ENCODE results near the gene PNMA8B.

Gene PNMA8B

GRCh38 chr19:46451352-46451751 is 44.3 kb downstream of the PNMA8B start:
- no peak for DNase-seq

- DNase-seq = no peak
Measured at GRCh38 chr19:46450737-46451136, 44.9 kb downstream of the PNMA8B start.

DNA sequence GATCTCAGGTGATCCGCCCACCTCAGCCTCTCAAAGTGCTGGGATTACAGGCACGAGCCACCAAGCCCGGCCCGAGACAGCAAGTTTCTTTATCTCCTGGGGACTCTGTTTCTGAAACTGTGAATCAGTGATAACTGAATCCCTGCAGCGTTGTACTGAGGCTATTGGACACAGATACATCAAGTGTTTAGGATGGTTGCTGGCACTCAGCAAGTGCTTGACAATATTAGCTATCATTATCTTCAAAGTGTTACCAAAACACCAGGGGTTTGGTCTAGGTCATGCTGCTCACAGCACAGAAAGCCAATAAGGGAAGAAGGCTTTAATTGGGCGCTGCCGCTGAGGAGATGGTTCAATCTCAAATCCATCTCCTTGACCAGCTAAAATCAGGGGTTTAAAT is 46.4 kb downstream of the PNMA8B start:
- no peak for DNase-seq

GRCh38 chr19:46448601-46449000 is 47.1 kb downstream of the PNMA8B start:
- DNase-seq = no peak

- DNase-seq = no peak
Measured at GRCh38 chr19:46447824-46448223, 47.8 kb downstream of the PNMA8B start.

- DNase-seq = no peak
Measured at GRCh38 chr19:46447006-46447405, 48.7 kb downstream of the PNMA8B start.

GRCh38 chr19:46446021-46446420 is 49.6 kb downstream of the PNMA8B start:
- DNase-seq = no peak

GRCh38 chr19:46442808-46443450 is 52.7 kb downstream of the PNMA8B start:
- DNase-seq = no peak

DNA sequence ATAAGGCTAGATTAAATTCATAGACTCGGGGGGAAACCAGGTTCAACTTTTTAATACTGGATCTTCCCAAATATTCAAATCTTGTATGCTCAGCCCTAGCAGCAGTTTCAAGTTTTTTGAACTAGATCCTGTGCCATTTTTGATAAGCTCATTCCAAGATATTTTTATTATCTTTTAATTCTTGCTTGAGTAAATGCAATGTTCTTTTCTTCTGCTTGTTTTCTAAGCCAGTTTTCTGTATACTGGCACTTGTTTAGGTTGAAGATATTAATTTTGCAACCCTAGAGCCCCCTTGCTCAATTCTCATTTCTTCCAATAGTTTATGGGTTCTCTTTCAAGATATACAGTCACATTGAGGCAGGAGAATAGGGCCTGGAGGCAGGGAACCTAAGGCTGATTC is 53.8 kb downstream of the PNMA8B start:
- DNase-seq = no peak
